Activated CD4-positive, alpha-beta T cell treated with anti-CD3 and anti-CD28 coated beads for 4 hours (primary cell): ENCODE data around the gene ZNF772.
A peak's percentile ranks its signal among the peaks of the same experiment; 100 is the strongest.
"Not testable (repeated sequence)": the region's sequence is repeated elsewhere in the genome, so short reads cannot be mapped to it uniquely, and the experiment has no call there.

Source experiments
- DNase-seq, 2 donors: peaks; one replicate each; pipeline ENCODE4 v3.0.0-alpha.2; 2020

Gene ZNF772

GRCh38 chr19:57477191-57478008, at the start of gene ZNF772:
Gene ZNF772 (minus strand): TSS chr19:57477566. CDS start chr19:57477309, 257 bp downstream.
- peak; percentile 85 to 86 for DNase-seq

- DNase-seq = not testable (repeated sequence)
These were observed 40.7 kb upstream of the ZNF772 start for GRCh38 chr19:57518021-57518420.

- DNase-seq = no peak
These were observed 37.9 kb upstream of the ZNF772 start for GRCh38 chr19:57515255-57515654.

GRCh38 chr19:57512845-57513244, 35.5 kb upstream of the ZNF772 start:
- DNase-seq = no peak

- no peak for DNase-seq
These were observed 34.1 kb upstream of the ZNF772 start for GRCh38 chr19:57511484-57511883.

- no peak for DNase-seq
These were observed 28.8 kb upstream of the ZNF772 start for GRCh38 chr19:57506163-57506562.

- DNase-seq = not testable (repeated sequence)
These were observed 23.0 kb upstream of the ZNF772 start for GRCh38 chr19:57500400-57500799.

- peak; percentile 94 to 95 for DNase-seq
These were observed 22.5 kb upstream of the ZNF772 start, which contains the start of gene ZNF773 for GRCh38 chr19:57499680-57500395. Gene ZNF773 (plus strand): TSS chr19:57499938. CDS start chr19:57500081, 143 bp downstream.

GRCh38 chr19:57499332-57499679, 21.9 kb upstream of the ZNF772 start:
- not testable (repeated sequence) for DNase-seq

GRCh38 chr19:57488299-57488644, 10.9 kb upstream of the ZNF772 start:
- not testable (repeated sequence) for DNase-seq

- DNase-seq = peak; percentile 92 to 96
These were observed 10.3 kb upstream of the ZNF772 start, which contains the start of gene ZNF419 for GRCh38 chr19:57487477-57488298. Gene ZNF419 (plus strand): TSS chr19:57487750. CDS start chr19:57487951, 201 bp downstream.

GRCh38 chr19:57473646-57474045, 3.7 kb downstream of the ZNF772 start:
- DNase-seq = no peak

- no peak for DNase-seq
These were observed 10.9 kb downstream of the ZNF772 start for GRCh38 chr19:57466489-57466888.

GRCh38 chr19:57465680-57466381, 11.5 kb downstream of the ZNF772 start:
- no peak for DNase-seq

- DNase-seq = no peak
These were observed 25.1 kb downstream of the ZNF772 start for GRCh38 chr19:57452307-57452706.

- DNase-seq = no peak
These were observed 34.2 kb downstream of the ZNF772 start for GRCh38 chr19:57443121-57443696.

GRCh38 chr19:57441979-57442752, 35.2 kb downstream of the ZNF772 start:
- no peak for DNase-seq

GRCh38 chr19:57438925-57439324, 38.4 kb downstream of the ZNF772 start:
- DNase-seq = no peak

- no peak for DNase-seq
These were observed 39.4 kb downstream of the ZNF772 start for GRCh38 chr19:57437931-57438330.

GRCh38 chr19:57436417-57436816, 40.9 kb downstream of the ZNF772 start:
- no peak for DNase-seq
